K562 (cell line): ENCODE results near the gene LY6G6F. TPM values are rescaled to one million over a fixed set of nuclear protein-coding genes. Genes with fewer than 3 reads are reported as not detected.
A peak's percentile ranks its signal among the peaks of the same experiment; 100 is the strongest.

ENCODE experiments used
- CBX2 ChIP-seq: fragments of 200-600 bp; sonication (generic); IDR thresholded peaks from one replicate; pipeline ENCODE4 v1.6.1; 2012; ENCODE audit warnings: mild to moderate bottlenecking, low read length, inconsistent platforms; ENCODE audit not compliant: insufficient read depth, poor library complexity, severe bottlenecking
- EP400 ChIP-seq: fragments of 450-650 bp; IDR thresholded peaks from 2 replicates; pipeline ENCODE4 v1.6.1; 2017; ENCODE audit warnings: antibody characterized with exemption, mild to moderate bottlenecking, moderate library complexity
- HCFC1 ChIP-seq: IDR thresholded peaks from 2 replicates; pipeline ENCODE4 v1.6.1; 2012; ENCODE audit warnings: low read depth, low read length, improper control_type of control experiment
- HEY1 ChIP-seq: fragments of 250-450 bp; sonication (Bioruptor Pico); IDR thresholded peaks from 2 replicates; pipeline ENCODE4 v1.5.0; 2020; ENCODE audit warnings: mild to moderate bottlenecking, moderate library complexity, borderline replicate concordance
- HNRNPUL1 ChIP-seq: fragments of 200-400 bp; formaldehyde crosslinking; IDR thresholded peaks from 2 replicates; pipeline ENCODE4 v1.6.1; 2017; ENCODE audit warnings: low read length
- ID3 ChIP-seq, 2 experiments: fragments of 250-450 bp in 1 of 2; fragments of 450-650 bp in 1 of 2; sonication (Bioruptor Pico) in 1 of 2; IDR thresholded peaks; 2 replicates each; pipeline versions ENCODE4 v1.6.1 to v1.8.0; 2016 to 2021; ENCODE audit warnings: mild to moderate bottlenecking in 2 of 2, moderate library complexity in 2 of 2, missing compliant biosample characterization in 1 of 2, missing genetic modification characterization in 1 of 2
- MAX ChIP-seq: sonication (generic); formaldehyde crosslinking; IDR thresholded peaks from 2 replicates; pipeline ENCODE4 v1.9.0; 2022; ENCODE audit warnings: mild to moderate bottlenecking, missing genetic modification reagents
- MTA3 ChIP-seq: fragments of 450-650 bp; formaldehyde crosslinking; IDR thresholded peaks from 2 replicates; pipeline ENCODE4 v1.6.1; 2017; ENCODE audit warnings: mild to moderate bottlenecking, borderline replicate concordance
- PHF20 ChIP-seq: fragments of 450-650 bp; IDR thresholded peaks from 2 replicates; pipeline ENCODE4 v1.6.1; 2018; ENCODE audit not compliant: partially characterized antibody
- RCOR1 ChIP-seq, 2 experiments: IDR thresholded peaks; 2 replicates each; pipeline ENCODE4 v1.6.1; 2012; ENCODE audit warnings: low read depth in 2 of 2, low read length in 2 of 2, borderline replicate concordance in 1 of 2, improper control_type of control experiment in 1 of 2
- SMAD4 ChIP-seq: fragments of 250-450 bp; sonication (Bioruptor Pico); conservative IDR thresholded peaks from 2 replicates; pipeline ENCODE4 v1.8.0; 2021; ENCODE audit warnings: inconsistent platforms, mild to moderate bottlenecking, moderate library complexity
- SMC3 ChIP-seq: conservative IDR thresholded peaks from 2 replicates; pipeline ENCODE4 v1.6.1; 2011; ENCODE audit warnings: low read depth, low read length, improper control_type of control experiment; ENCODE audit not compliant: insufficient read depth
- SP1 ChIP-seq: sonication (generic); formaldehyde crosslinking; IDR thresholded peaks from 2 replicates; pipeline ENCODE4 v1.8.1; 2022; ENCODE audit warnings: mild to moderate bottlenecking, missing genetic modification reagents
- SRF ChIP-seq, 2 experiments: fragments of 250-450, 450-650 bp in 1 of 2; sonication (Bioruptor Pico) in 1 of 2; sonication (generic) in 1 of 2; formaldehyde crosslinking; IDR thresholded peaks; 2 replicates each; pipeline versions ENCODE4 v1.5.0 to v1.5.1; 2020 to 2022; ENCODE audit warnings: mild to moderate bottlenecking in 1 of 2, missing genetic modification reagents in 1 of 2
- TCF3 ChIP-seq: sonication (generic); formaldehyde crosslinking; IDR thresholded peaks from 2 replicates; pipeline ENCODE4 v1.4.0; 2020; ENCODE audit warnings: mild to moderate bottlenecking, missing genetic modification reagents
- TFAP4 ChIP-seq: sonication (generic); formaldehyde crosslinking; IDR thresholded peaks from 2 replicates; pipeline ENCODE4 v1.8.0; 2022; ENCODE audit warnings: missing genetic modification reagents, mild to moderate bottlenecking, moderate library complexity, borderline replicate concordance
- XRCC5 ChIP-seq: fragments of 200-400 bp; formaldehyde crosslinking; IDR thresholded peaks from 2 replicates; pipeline ENCODE4 v1.6.1; 2017; ENCODE audit warnings: low read depth, mild to moderate bottlenecking, low read length
- ZBTB33 ChIP-seq: sonication (generic); formaldehyde crosslinking; IDR thresholded peaks from 2 replicates; pipeline ENCODE4 v1.8.1; 2023; ENCODE audit warnings: mild to moderate bottlenecking, missing genetic modification reagents
- ZEB2 ChIP-seq: fragments of 450-650 bp; IDR thresholded peaks from 2 replicates; pipeline ENCODE4 v1.6.1; 2016
- ZNF263 ChIP-seq: sonication (generic); formaldehyde crosslinking; IDR thresholded peaks from 2 replicates; pipeline ENCODE4 v1.8.0; 2022; ENCODE audit warnings: mild to moderate bottlenecking, missing genetic modification reagents, borderline replicate concordance
- ZNF740 ChIP-seq, 3 experiments: fragments of 200-800 bp in 1 of 3; sonication (Bioruptor generic) in 1 of 3; sonication (generic) in 1 of 3; formaldehyde crosslinking in 1 of 3; IDR thresholded peaks; 2 replicates each; pipeline versions ENCODE4 v1.6.1 to v1.8.0; 2016 to 2022; ENCODE audit warnings: mild to moderate bottlenecking in 2 of 3, missing compliant biosample characterization in 2 of 3, missing genetic modification characterization in 2 of 3, missing genetic modification reagents in 1 of 3
- polyA plus RNA-seq, 8 experiments: library from polyadenylated mRNA; depleted of rRNA in 4 of 8; stranded (reverse) in 5 of 8; unstranded in 3 of 8; fragments of >200 nt; fragmentation: Nextera tagmentation in 2 of 8; fragmentation: Illumina TruSeq in 1 of 8; extraction: Ambion mirVana in 2 of 8; extraction: Trizol in 1 of 8; gene quantifications; 2 replicates each; pipeline versions ENCODE4 v1.2.1 to v1.2.3, GENCODE V29; 2011 to 2014; ENCODE audit warnings: inconsistent platforms in 1 of 8, missing spikeins in 1 of 8
- total RNA-seq, 7 experiments: library from RNA; depleted of rRNA in 6 of 7; stranded (reverse); fragments of >200 nt in 6 of 7; fragmentation: Illumina TruSeq in 2 of 7; extraction: Trizol in 2 of 7; gene quantifications; 2 replicates each; pipeline versions ENCODE4 v1.2.1 to v1.2.3, GENCODE V29; 2011 to 2021; ENCODE audit warnings: low replicate concordance in 1 of 7

Gene LY6G6F
- total and polyA plus RNA-seq, 9 of the 15 experiments (the other 6 are each of a cell fraction or from before 2014, with no cell fraction given) = 0.14 to 0.50 (median 0.28) TPM; not detected in 2

- peak; percentile 35; the same call in 1 of the 2 replicates for TF ChIP-seq ZNF740 (CRISPR knock-in tag; IDR thresholded peaks at IDR 0.05)
- no peak for TF ChIP-seq ZNF740 (tag; IDR thresholded peaks at IDR 0.05)
- TF ChIP-seq XRCC5 = 0 out of 2 replicates have a peak, but pooled peaks have one; percentile 43
- no peak for TF ChIP-seq CBX2
- TF ChIP-seq HEY1 (CRISPR knock-in tag) = no peak
- TF ChIP-seq ZNF263 (CRISPR knock-in tag) = no peak
- TF ChIP-seq PHF20 = peak; percentile 60
- no peak for TF ChIP-seq SP1 (CRISPR knock-in tag)
- peak; percentile 83 for TF ChIP-seq ZEB2
- TF ChIP-seq TFAP4 (CRISPR knock-in tag) = peak; percentile 64; the same call in 1 of the 2 replicates
- 0 out of 2 replicates have a peak, but pooled peaks have one; percentile 27 for TF ChIP-seq SMAD4 (CRISPR knock-in tag)
- TF ChIP-seq SRF (CRISPR knock-in tag; IDR thresholded peaks at IDR 0.05) = peak in 1 of 2 experiments; percentile 88; a peak in 1 of 4 replicates
- TF ChIP-seq MTA3 = 0 out of 2 replicates have a peak, but pooled peaks have one; percentile 34
- 0 out of 4 replicates have a peak, but pooled peaks of 1 of the 2 experiments have one; percentile 15 for TF ChIP-seq RCOR1 (IDR thresholded peaks at IDR 0.05; ENCODE audit: borderline replicate concordance in 1 of 2, low read depth in 2 of 2, low read length in 2 of 2)
- 0 out of 2 replicates have a peak, but pooled peaks have one; percentile 59 for TF ChIP-seq ZBTB33
- no peak for TF ChIP-seq ID3 (CRISPR knock-in tag; IDR thresholded peaks at IDR 0.05)
- TF ChIP-seq ID3 (tag; IDR thresholded peaks at IDR 0.05) = 0 out of 2 replicates have a peak, but pooled peaks have one; percentile 14
- no peak for TF ChIP-seq HNRNPUL1
- peak; percentile 49; the same call in 1 of the 2 replicates for TF ChIP-seq HCFC1
- TF ChIP-seq SMC3 = 0 out of 2 replicates have a peak, but pooled peaks have one; percentile 25
- peak; percentile 17; the same call in 1 of the 2 replicates for TF ChIP-seq TCF3 (CRISPR knock-in tag)
- TF ChIP-seq EP400 = peak; percentile 50; the same call in 1 of the 2 replicates
- peak; percentile 73 for TF ChIP-seq MAX (CRISPR knock-in tag)
Observed at GRCh38 chr6:31717499-31718222, 11.0 kb downstream of the LY6G6F start (continued).
